Esophagus squamous epithelium (tissue), 5 donors: ENCODE measurements around the gene SEPTIN5. TPM values are rescaled to one million over a fixed set of nuclear protein-coding genes. Genes with fewer than 3 reads are reported as not detected.

Source experiments
- DNase-seq: peaks from one replicate; lab custom pipeline; 2025; lab: John Stamatoyannopoulos, UW
- H3K27ac ChIP-seq, 4 donors: fragments of 200-600 bp; sonication (generic); one replicate each; pipeline ENCODE4 v1.5.1; 2016 to 2019; ENCODE audit warnings: mild to moderate bottlenecking in 1 of 4
- H3K27me3 ChIP-seq, 4 donors: fragments of 200-600 bp; sonication (generic); 1 replicate in 3 of 4; 2 replicates in 1 of 4; pipeline versions ENCODE4 v1.5.1 to v1.6.0; 2017 to 2021; ENCODE audit warnings: antibody characterized with exemption in 1 of 4
- H3K36me3 ChIP-seq, 3 donors: fragments of 200-600 bp; sonication (generic); one replicate each; pipeline ENCODE4 v1.5.1; 2016 to 2019
- H3K4me1 ChIP-seq, 3 donors: fragments of 200-600 bp; sonication (generic); one replicate each; pipeline ENCODE4 v1.5.1; 2017 to 2019
- H3K4me3 ChIP-seq, 4 donors: fragments of 200-600 bp; sonication (generic); 1 replicate in 3 of 4; 2 replicates in 1 of 4; pipeline ENCODE4 v1.5.1; 2016 to 2019; ENCODE audit warnings: mild to moderate bottlenecking in 2 of 4, moderate library complexity in 1 of 4
- H3K9me3 ChIP-seq, 3 donors: fragments of 200-600 bp; sonication (generic); one replicate each; pipeline ENCODE4 v1.5.1; 2016 to 2019
- CTCF ChIP-seq, 6 experiments: fragments of 450-650 bp in 4 of 6; fragments of 200-600 bp in 2 of 6; sonication (generic) in 2 of 6; IDR thresholded peaks; one replicate each; pipeline ENCODE4 v1.5.1; 2016 to 2019; ENCODE audit warnings: antibody characterized with exemption in 6 of 6, mild to moderate bottlenecking in 4 of 6, moderate library complexity in 4 of 6
- POLR2A ChIP-seq, 4 donors: fragments of 450-650 bp; IDR thresholded peaks; one replicate each; pipeline ENCODE4 v1.6.1; 2017; ENCODE audit warnings: antibody characterized with exemption in 4 of 4, mild to moderate bottlenecking in 4 of 4, moderate library complexity in 3 of 4
- WGBS, 2 donors: methylation state at CpG; one replicate each; pipeline ENCODE4 v1.1.5; 2018; 5-methylcytosine and 5-hydroxymethylcytosine counted together
- intact Hi-C: fragments of 100-400 bp; cut with DNase I; formaldehyde crosslinking; loops from one replicate; pipeline ENCODE4 v1.15.0; 2022
- total RNA-seq, 4 donors: library from RNA; depleted of rRNA; stranded (reverse); fragments of >200 nt; gene quantifications; one replicate each; pipeline ENCODE4 v1.1.0, GENCODE V29; 2016
- donor health status: DM: yes; HTN: yes; CAD: no.

The SEPTIN5 gene
- total RNA-seq, 4 donors from 2014 or later = 19.8 to 69.7 (median 36.3) TPM

DNA sequence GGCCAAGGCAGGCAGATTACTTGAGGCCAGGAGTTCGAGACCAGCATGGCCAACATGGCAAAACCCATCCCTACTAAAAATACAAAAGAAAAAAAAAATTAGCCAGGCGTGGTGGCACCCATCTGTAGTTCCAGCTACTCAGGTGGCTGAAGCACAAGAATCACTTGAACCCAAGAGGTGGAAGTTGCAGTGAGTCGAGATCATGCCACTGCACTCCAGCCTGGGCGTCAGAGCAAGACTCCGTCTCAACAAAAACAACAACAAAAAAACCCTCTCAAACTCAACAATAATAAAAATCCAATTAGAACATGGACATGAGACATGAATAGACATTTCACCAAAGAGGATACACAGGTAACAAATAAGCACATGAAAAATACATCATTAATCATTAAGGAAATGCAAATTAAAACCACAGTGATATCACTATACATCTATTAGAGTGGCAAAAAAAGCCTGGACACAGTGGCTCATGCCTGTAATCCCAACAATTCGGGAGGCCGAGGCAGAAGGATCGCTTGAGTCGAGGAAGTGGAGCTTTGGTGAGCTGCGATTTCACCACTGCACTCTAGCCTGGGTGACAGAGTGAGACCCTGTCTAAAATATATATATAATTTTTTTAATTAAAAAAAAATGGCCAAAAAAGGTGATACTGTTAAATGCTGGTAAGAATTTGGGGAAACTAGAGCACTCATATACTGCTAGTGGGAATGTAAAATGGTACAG lies 12.7 kb upstream of the SEPTIN5 start:
- 79 to 87% methylated on average over 10 of the region's 10 CpGs for WGBS, 2 donors
- Histone ChIP-seq H3K4me3 (no peak overlapping the region), H3K27ac (no peak overlapping the region), H3K4me1 (no peaks in the 10 kb centered on the region), H3K27me3 (peaks cover 0 to 14% (median 0%) of the 10 kb centered on the region in 4 donors), H3K9me3 (no peaks in the 10 kb centered on the region), H3K36me3 (no peaks in the 10 kb centered on the region)
- TF ChIP-seq POLR2A (IDR thresholded peaks at IDR 0.05) (no peak), CTCF (IDR thresholded peaks at IDR 0.05) (no peak)
- intact Hi-C loops = no loop called here
- DNase-seq = no peak

DNA sequence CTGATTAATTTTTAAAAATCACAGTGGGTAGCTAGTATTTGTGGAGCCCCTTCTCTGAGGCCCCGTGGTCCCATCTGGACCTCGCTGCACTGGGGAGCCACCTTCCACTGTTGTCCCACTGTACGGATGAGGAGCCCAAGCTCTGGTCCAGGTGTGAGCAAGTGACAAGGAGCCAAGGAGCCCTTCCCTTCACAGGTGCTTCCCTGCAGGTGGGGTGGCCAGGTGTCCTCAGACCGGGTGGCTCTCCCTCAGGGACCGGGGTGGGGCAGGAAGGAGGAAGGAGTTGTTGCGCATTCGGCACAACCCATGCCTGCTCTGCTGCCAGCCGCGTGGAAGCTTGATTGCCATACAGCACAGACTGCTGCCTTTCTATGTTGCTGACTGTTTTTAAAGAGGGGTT lies 10.4 kb upstream of the SEPTIN5 start:
- DNase-seq = no peak
- H3K4me1 ChIP-seq = peaks cover 0 to 8% (median 0%) of the 10 kb centered on the region in 3 donors
- TF ChIP-seq POLR2A (IDR thresholded peaks at IDR 0.05) = no peak
- TF ChIP-seq CTCF (IDR thresholded peaks at IDR 0.05) = no peak
- H3K4me3 ChIP-seq = no peak overlapping the region
- H3K9me3 ChIP-seq = no peaks in the 10 kb centered on the region
- WGBS, 2 donors = 61% methylated on average over 6 of the region's 9 CpGs; no CpG with 5 or more reads in 1 of the 2 donors
- H3K36me3 ChIP-seq = no peaks in the 10 kb centered on the region
- intact Hi-C loops = no loop called here
- peaks cover 0 to 19% (median 0%) of the 10 kb centered on the region in 4 donors for H3K27me3 ChIP-seq
- H3K27ac ChIP-seq = no peak overlapping the region

DNA sequence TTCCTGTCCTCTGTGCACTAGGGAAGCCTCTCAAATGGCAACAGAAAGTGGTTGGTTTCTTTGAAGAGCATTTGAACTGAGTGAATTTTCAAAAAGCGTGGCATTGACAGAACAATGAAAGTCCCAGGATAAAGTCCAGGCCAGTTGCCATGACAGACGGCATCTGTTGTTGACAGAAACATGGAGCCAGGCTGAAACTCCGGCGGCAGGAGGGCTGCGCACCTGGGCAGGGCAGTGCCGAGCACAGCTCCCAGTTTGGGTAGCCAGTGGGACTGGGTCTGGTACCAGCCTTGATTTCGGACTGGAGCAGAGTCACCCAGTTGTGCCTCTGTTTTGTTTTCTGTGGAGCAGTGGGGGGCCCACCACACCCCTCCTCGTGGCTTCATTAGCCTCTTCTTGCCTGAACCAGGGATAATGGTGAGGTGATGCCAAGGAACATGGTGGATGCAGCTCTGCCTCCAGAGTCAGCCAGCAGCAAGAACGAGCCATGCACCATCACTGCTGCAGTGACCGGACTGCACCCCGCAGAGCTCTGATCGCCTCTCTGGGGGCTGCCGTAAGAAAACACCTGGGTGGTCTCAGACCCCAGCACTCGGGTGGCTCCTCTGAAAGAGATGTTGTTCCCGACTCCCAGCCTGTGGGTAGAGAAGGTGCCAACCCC lies 9.8 kb upstream of the SEPTIN5 start:
- no peak for DNase-seq

DNA sequence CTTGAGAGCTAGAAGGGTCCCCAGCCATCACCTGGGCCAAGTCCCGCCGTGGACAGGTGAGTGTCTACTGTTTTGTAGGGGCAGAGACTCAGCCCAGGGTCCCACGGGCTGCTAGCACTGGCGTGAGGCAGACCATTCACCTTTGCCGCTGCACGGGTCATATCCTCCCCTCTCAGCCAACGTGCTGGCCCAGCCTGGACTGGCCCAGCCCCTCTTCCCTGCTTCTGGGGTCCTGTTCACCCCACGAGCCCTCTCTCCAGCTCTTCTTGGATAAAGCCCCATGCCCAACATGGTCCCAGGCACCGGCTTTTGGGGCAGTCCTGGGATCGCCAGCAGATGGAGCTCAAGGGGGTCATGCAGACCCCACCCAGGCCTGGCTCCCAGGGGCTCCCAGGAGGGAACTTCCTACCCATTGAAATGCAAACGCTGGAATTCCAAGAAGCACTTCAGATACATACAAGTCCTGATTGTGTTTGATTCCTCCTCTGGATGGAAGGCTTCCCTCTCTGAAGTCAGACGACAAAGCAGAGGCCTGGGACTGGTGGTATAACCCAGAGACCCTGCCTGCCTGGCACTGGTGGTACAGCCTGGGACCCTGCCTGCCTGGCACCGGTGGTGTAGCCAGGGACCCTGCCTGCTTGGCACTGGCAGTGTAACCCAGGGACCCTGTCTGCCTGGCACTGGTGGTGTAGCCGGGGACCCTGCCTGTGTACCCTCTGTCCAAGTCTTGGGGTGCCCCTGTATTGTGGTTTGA lies 8.9 kb upstream of the SEPTIN5 start:
- intact Hi-C loops = no loop called here
- Histone ChIP-seq H3K9me3 (no peaks in the 10 kb centered on the region), H3K4me3 (no peak overlapping the region), H3K27ac (no peak overlapping the region), H3K36me3 (no peaks in the 10 kb centered on the region), H3K27me3 (peaks cover 0 to 26% (median 0%) of the 10 kb centered on the region in 4 donors), H3K4me1 (peaks cover 0 to 8% (median 0%) of the 10 kb centered on the region in 3 donors)
- WGBS, 2 donors = 73 to 80% methylated on average over 4 to 11 of the region's 14 CpGs
- TF ChIP-seq CTCF (IDR thresholded peaks at IDR 0.05) (no peak), POLR2A (IDR thresholded peaks at IDR 0.05) (no peak)
- DNase-seq = no peak

More for the DNA sequence above, 9.8 kb upstream of the SEPTIN5 start:
- Histone ChIP-seq H3K4me1 (peaks cover 0 to 8% (median 0%) of the 10 kb centered on the region in 3 donors), H3K4me3 (no peak overlapping the region), H3K9me3 (no peaks in the 10 kb centered on the region), H3K36me3 (no peaks in the 10 kb centered on the region), H3K27ac (no peak overlapping the region), H3K27me3 (peaks cover 0 to 24% (median 0%) of the 10 kb centered on the region in 4 donors)
- 84% methylated on average over 2 of the region's 15 CpGs; no CpG with 5 or more reads in 1 of the 2 donors for WGBS, 2 donors
- intact Hi-C loops = no loop called here
- no peak for TF ChIP-seq CTCF (IDR thresholded peaks at IDR 0.05)
- TF ChIP-seq POLR2A (IDR thresholded peaks at IDR 0.05) = no peak
